ENCODE measurements around the gene PHRF1. TPM values are rescaled to one million over a fixed set of nuclear protein-coding genes. Genes with fewer than 3 reads are reported as not detected.

PHRF1 gene
- total and polyA plus RNA-seq, 9 donors, result 13.1 to 23.1 (median 20.1) TPM

GRCh38 chr11:598005-598680 lies 21.9 kb downstream of the PHRF1 start:
- DNase-seq, result no peak
- WGBS (ENCODE audit: insufficient coverage), result 91% methylated on average over 29 of the region's 30 CpGs
- peaks cover 81% of the 10 kb centered on the region for H3K36me3 ChIP-seq (ENCODE audit: control insufficient read depth, insufficient read depth, low read length)

GRCh38 chr11:601573-602245 lies 25.4 kb downstream of the PHRF1 start:
- Histone ChIP-seq H3K9me3 (replicated peaks; ENCODE audit: control insufficient read depth, low read depth, low read length) (no peaks in the 10 kb centered on the region), H3K36me3 (ENCODE audit: control insufficient read depth, insufficient read depth, low read length) (peaks cover 82% of the 10 kb centered on the region)
- WGBS (ENCODE audit: insufficient coverage), result 94% methylated on average over 14 of the region's 23 CpGs

More at GRCh38 chr11:598005-598680, 21.9 kb downstream of the PHRF1 start:
- Histone ChIP-seq H3K4me1 (ENCODE audit: control insufficient read depth, insufficient read depth, low read length) (no peaks in the 10 kb centered on the region), H3K27ac (ENCODE audit: low read length) (no peak overlapping the region), H3K9me3 (replicated peaks; ENCODE audit: control insufficient read depth, low read depth, low read length) (no peaks in the 10 kb centered on the region), H3K27me3 (ENCODE audit: control insufficient read depth, insufficient read depth, low read length) (no peaks in the 10 kb centered on the region), H3K4me3 (ENCODE audit: low read length) (no peak overlapping the region)

GRCh38 chr11:603154-603553 lies 26.9 kb downstream of the PHRF1 start:
- Histone ChIP-seq H3K4me1 (ENCODE audit: control insufficient read depth, insufficient read depth, low read length) (no peaks in the 10 kb centered on the region), H3K9me3 (replicated peaks; ENCODE audit: control insufficient read depth, low read depth, low read length) (no peaks in the 10 kb centered on the region), H3K4me3 (ENCODE audit: low read length) (no peak overlapping the region), H3K27me3 (ENCODE audit: control insufficient read depth, insufficient read depth, low read length) (no peaks in the 10 kb centered on the region), H3K27ac (ENCODE audit: low read length) (no peak overlapping the region), H3K36me3 (ENCODE audit: control insufficient read depth, insufficient read depth, low read length) (peaks cover 82% of the 10 kb centered on the region)
- WGBS (ENCODE audit: insufficient coverage), result 91% methylated on average over 11 of the region's 13 CpGs
- DNase-seq, result no peak

More at GRCh38 chr11:601573-602245, 25.4 kb downstream of the PHRF1 start:
- Histone ChIP-seq H3K4me3 (ENCODE audit: low read length) (no peak overlapping the region), H3K4me1 (ENCODE audit: control insufficient read depth, insufficient read depth, low read length) (no peaks in the 10 kb centered on the region), H3K27ac (ENCODE audit: low read length) (no peak overlapping the region), H3K27me3 (ENCODE audit: control insufficient read depth, insufficient read depth, low read length) (no peaks in the 10 kb centered on the region)
- no peak for DNase-seq

GRCh38 chr11:605286-606129 lies 29.2 kb downstream of the PHRF1 start:
- no peak for DNase-seq
- H3K4me3 ChIP-seq (ENCODE audit: low read length), result no peak overlapping the region
- no peaks in the 10 kb centered on the region for H3K4me1 ChIP-seq (ENCODE audit: control insufficient read depth, insufficient read depth, low read length)
- H3K27me3 ChIP-seq (ENCODE audit: control insufficient read depth, insufficient read depth, low read length), result no peaks in the 10 kb centered on the region
- peaks cover 88% of the 10 kb centered on the region for H3K36me3 ChIP-seq (ENCODE audit: control insufficient read depth, insufficient read depth, low read length)
- H3K9me3 ChIP-seq (replicated peaks; ENCODE audit: control insufficient read depth, low read depth, low read length), result no peaks in the 10 kb centered on the region
- H3K27ac ChIP-seq (ENCODE audit: low read length), result no peak overlapping the region
- 94% methylated on average over 21 of the region's 33 CpGs for WGBS (ENCODE audit: insufficient coverage)

- Histone ChIP-seq H3K27me3 (ENCODE audit: control insufficient read depth, insufficient read depth, low read length) (no peaks in the 10 kb centered on the region), H3K4me1 (ENCODE audit: control insufficient read depth, insufficient read depth, low read length) (peaks cover under 1% of the 10 kb centered on the region), H3K27ac (ENCODE audit: low read length) (no peak overlapping the region), H3K9me3 (replicated peaks; ENCODE audit: control insufficient read depth, low read depth, low read length) (no peaks in the 10 kb centered on the region), H3K36me3 (ENCODE audit: control insufficient read depth, insufficient read depth, low read length) (peaks cover 91% of the 10 kb centered on the region), H3K4me3 (ENCODE audit: low read length) (no peak overlapping the region)
- 85% methylated on average over 17 of the region's 19 CpGs for WGBS (ENCODE audit: insufficient coverage)
- DNase-seq, result no peak
Measured at GRCh38 chr11:606245-606644, 30.0 kb downstream of the PHRF1 start.

GRCh38 chr11:607020-607780 lies 30.9 kb downstream of the PHRF1 start:
- DNase-seq, result no peak
- no peaks in the 10 kb centered on the region for H3K9me3 ChIP-seq (replicated peaks; ENCODE audit: control insufficient read depth, low read depth, low read length)
- peaks cover 10% of the 10 kb centered on the region for H3K4me1 ChIP-seq (ENCODE audit: control insufficient read depth, insufficient read depth, low read length)
- H3K36me3 ChIP-seq (ENCODE audit: control insufficient read depth, insufficient read depth, low read length), result peaks cover 90% of the 10 kb centered on the region
- whole genome bisulfite sequencing (ENCODE audit: insufficient coverage), result 91% methylated on average over 33 of the region's 35 CpGs
- no peak overlapping the region for H3K4me3 ChIP-seq (ENCODE audit: low read length)
- H3K27me3 ChIP-seq (ENCODE audit: control insufficient read depth, insufficient read depth, low read length), result no peaks in the 10 kb centered on the region
- H3K27ac ChIP-seq (ENCODE audit: low read length), result no peak overlapping the region

GRCh38 chr11:607971-608659 lies 31.8 kb downstream of the PHRF1 start:
- no peak overlapping the region for H3K4me3 ChIP-seq (ENCODE audit: low read length)
- no peaks in the 10 kb centered on the region for H3K27me3 ChIP-seq (ENCODE audit: control insufficient read depth, insufficient read depth, low read length)
- peaks cover 19% of the 10 kb centered on the region for H3K4me1 ChIP-seq (ENCODE audit: control insufficient read depth, insufficient read depth, low read length)
- peaks cover 91% of the 10 kb centered on the region for H3K36me3 ChIP-seq (ENCODE audit: control insufficient read depth, insufficient read depth, low read length)
- no peak overlapping the region for H3K27ac ChIP-seq (ENCODE audit: low read length)
- no peaks in the 10 kb centered on the region for H3K9me3 ChIP-seq (replicated peaks; ENCODE audit: control insufficient read depth, low read depth, low read length)
- WGBS (ENCODE audit: insufficient coverage), result 85% methylated on average over 40 of the region's 45 CpGs
- no peak for DNase-seq

- Histone ChIP-seq H3K36me3 (ENCODE audit: control insufficient read depth, insufficient read depth, low read length) (peaks cover 93% of the 10 kb centered on the region), H3K27me3 (ENCODE audit: control insufficient read depth, insufficient read depth, low read length) (no peaks in the 10 kb centered on the region), H3K27ac (ENCODE audit: low read length) (no peak overlapping the region), H3K4me3 (ENCODE audit: low read length) (no peak overlapping the region), H3K9me3 (replicated peaks; ENCODE audit: control insufficient read depth, low read depth, low read length) (no peaks in the 10 kb centered on the region), H3K4me1 (ENCODE audit: control insufficient read depth, insufficient read depth, low read length) (peaks cover 25% of the 10 kb centered on the region)
- WGBS (ENCODE audit: insufficient coverage), result 73% methylated on average over 25 of the region's 28 CpGs
- no peak for DNase-seq
Measured at GRCh38 chr11:608791-609251, 32.6 kb downstream of the PHRF1 start.

- H3K27ac ChIP-seq (ENCODE audit: low read length), result no peak overlapping the region
- DNase-seq, result no peak
- H3K27me3 ChIP-seq (ENCODE audit: control insufficient read depth, insufficient read depth, low read length), result no peaks in the 10 kb centered on the region
- peaks cover 93% of the 10 kb centered on the region for H3K36me3 ChIP-seq (ENCODE audit: control insufficient read depth, insufficient read depth, low read length)
- 91% methylated on average over 28 of the region's 28 CpGs for WGBS (ENCODE audit: insufficient coverage)
- H3K4me1 ChIP-seq (ENCODE audit: control insufficient read depth, insufficient read depth, low read length), result peaks cover 31% of the 10 kb centered on the region
- H3K9me3 ChIP-seq (replicated peaks; ENCODE audit: control insufficient read depth, low read depth, low read length), result no peaks in the 10 kb centered on the region
- no peak overlapping the region for H3K4me3 ChIP-seq (ENCODE audit: low read length)
Measured at GRCh38 chr11:609341-609811, 33.1 kb downstream of the PHRF1 start.

Data from muscle of leg (tissue), 11 donors.